ENCODE results near the gene PDS5A.
"Not testable (repeated sequence)": the region's sequence is repeated elsewhere in the genome, so short reads cannot be mapped to it uniquely, and the experiment has no call there.

Gene PDS5A

DNA sequence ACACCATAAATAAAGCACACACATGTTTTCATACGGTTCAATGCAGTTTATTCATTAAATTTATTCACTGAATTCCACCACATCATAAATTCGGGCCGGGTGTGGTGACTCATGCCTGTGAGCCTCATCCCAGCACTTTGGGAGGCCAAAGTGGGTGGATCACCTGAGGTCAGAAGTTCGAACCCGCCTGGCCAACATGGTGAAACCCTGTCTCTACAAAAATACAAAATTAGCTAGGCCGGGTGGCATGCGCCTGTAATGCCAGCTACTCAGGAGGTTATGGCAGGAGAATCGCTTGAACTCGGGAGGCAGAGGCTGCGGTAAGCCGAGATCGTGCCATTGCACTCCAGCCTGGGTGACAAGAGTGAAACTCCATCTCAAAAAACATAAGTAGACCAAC lies 131.6 kb downstream of the PDS5A start:
- no peak overlapping the region for H3K4me2 ChIP-seq (ENCODE audit: low read depth, low read length)
- H3K9me3 ChIP-seq (replicated peaks; ENCODE audit: insufficient read depth, low read length) = no peaks in the 10 kb centered on the region
- TF ChIP-seq EZH2phosphoT487 (IDR thresholded peaks at IDR 0.05; ENCODE audit: low read length) (no peak), EZH2 (optimal IDR thresholded peaks at IDR 0.05; ENCODE audit: low read depth, low read length) (no peak)
- H2AFZ ChIP-seq (ENCODE audit: low read length) = no peak overlapping the region
- no peaks in the 10 kb centered on the region for H4K20me1 ChIP-seq (ENCODE audit: insufficient read depth, low read length)
- H3K79me2 ChIP-seq (ENCODE audit: low read length) = no peaks in the 10 kb centered on the region
- H3K4me1 ChIP-seq (ENCODE audit: low read length) = no peaks in the 10 kb centered on the region
- no peak overlapping the region for H3K9ac ChIP-seq (ENCODE audit: low read length)
- H3K36me3 ChIP-seq (replicated peaks; ENCODE audit: insufficient read depth, low read length) = peaks cover 2% of the 10 kb centered on the region; the same call in 1 of the 2 replicates
- H3K9me2 ChIP-seq (replicated peaks; ENCODE audit: insufficient read depth, low read length) = no peaks in the 10 kb centered on the region
- no peaks in the 10 kb centered on the region for H3F3A ChIP-seq (ENCODE audit: insufficient read depth, low read length)
- no peak overlapping the region for H3K27ac ChIP-seq (ENCODE audit: low read length)
- DNase-seq = no peak
- no peaks in the 10 kb centered on the region for H3K27me3 ChIP-seq (replicated peaks; ENCODE audit: insufficient read depth, low read length)
- no peak overlapping the region for H3K4me3 ChIP-seq (ENCODE audit: low read length)

DNA sequence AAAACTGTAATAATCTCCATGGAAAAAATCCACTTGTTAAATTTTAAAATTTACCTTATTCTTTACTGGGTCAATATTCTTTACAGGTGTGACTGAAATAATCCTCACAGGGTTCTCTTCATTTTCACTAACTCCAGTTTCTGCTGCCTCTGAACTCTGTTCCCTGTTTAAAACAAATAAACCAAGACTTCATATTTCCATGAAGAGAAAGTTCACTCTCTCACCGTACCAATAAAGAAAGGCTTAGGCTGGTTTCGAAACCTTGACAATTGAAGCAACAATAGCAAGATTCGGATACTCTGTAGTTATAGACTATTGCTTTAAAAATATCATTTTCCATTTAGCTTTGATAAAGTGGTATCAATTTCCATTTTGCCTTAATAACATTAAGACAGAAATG lies 135.8 kb downstream of the PDS5A start:
- H3K9me3 ChIP-seq (replicated peaks; ENCODE audit: insufficient read depth, low read length) = no peaks in the 10 kb centered on the region
- H3K27ac ChIP-seq (ENCODE audit: low read length) = no peak overlapping the region
- no peaks in the 10 kb centered on the region for H3F3A ChIP-seq (ENCODE audit: insufficient read depth, low read length)
- H3K4me2 ChIP-seq (ENCODE audit: low read depth, low read length) = no peak overlapping the region
- H3K4me1 ChIP-seq (ENCODE audit: low read length) = no peaks in the 10 kb centered on the region
- no peaks in the 10 kb centered on the region for H3K9me2 ChIP-seq (replicated peaks; ENCODE audit: insufficient read depth, low read length)
- no peaks in the 10 kb centered on the region for H3K79me2 ChIP-seq (ENCODE audit: low read length)
- H3K4me3 ChIP-seq (ENCODE audit: low read length) = no peak overlapping the region
- H3K36me3 ChIP-seq (replicated peaks; ENCODE audit: insufficient read depth, low read length) = peaks cover 8% of the 10 kb centered on the region; the same call in 1 of the 2 replicates
- TF ChIP-seq EZH2phosphoT487 (IDR thresholded peaks at IDR 0.05; ENCODE audit: low read length) = no peak
- TF ChIP-seq, protein P1, sequence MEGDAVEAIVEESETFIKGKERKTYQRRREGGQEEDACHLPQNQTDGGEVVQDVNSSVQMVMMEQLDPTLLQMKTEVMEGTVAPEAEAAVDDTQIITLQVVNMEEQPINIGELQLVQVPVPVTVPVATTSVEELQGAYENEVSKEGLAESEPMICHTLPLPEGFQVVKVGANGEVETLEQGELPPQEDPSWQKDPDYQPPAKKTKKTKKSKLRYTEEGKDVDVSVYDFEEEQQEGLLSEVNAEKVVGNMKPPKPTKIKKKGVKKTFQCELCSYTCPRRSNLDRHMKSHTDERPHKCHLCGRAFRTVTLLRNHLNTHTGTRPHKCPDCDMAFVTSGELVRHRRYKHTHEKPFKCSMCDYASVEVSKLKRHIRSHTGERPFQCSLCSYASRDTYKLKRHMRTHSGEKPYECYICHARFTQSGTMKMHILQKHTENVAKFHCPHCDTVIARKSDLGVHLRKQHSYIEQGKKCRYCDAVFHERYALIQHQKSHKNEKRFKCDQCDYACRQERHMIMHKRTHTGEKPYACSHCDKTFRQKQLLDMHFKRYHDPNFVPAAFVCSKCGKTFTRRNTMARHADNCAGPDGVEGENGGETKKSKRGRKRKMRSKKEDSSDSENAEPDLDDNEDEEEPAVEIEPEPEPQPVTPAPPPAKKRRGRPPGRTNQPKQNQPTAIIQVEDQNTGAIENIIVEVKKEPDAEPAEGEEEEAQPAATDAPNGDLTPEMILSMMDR (IDR thresholded peaks at IDR 0.05; ENCODE audit: low read length) = no peak
- TF ChIP-seq EZH2 (optimal IDR thresholded peaks at IDR 0.05; ENCODE audit: low read depth, low read length) = no peak
- H4K20me1 ChIP-seq (ENCODE audit: insufficient read depth, low read length) = no peaks in the 10 kb centered on the region
- H3K27me3 ChIP-seq (replicated peaks; ENCODE audit: insufficient read depth, low read length) = no peaks in the 10 kb centered on the region
- H2AFZ ChIP-seq (ENCODE audit: low read length) = no peak overlapping the region
- no peak for DNase-seq
- H3K9ac ChIP-seq (ENCODE audit: low read length) = no peak overlapping the region

DNA sequence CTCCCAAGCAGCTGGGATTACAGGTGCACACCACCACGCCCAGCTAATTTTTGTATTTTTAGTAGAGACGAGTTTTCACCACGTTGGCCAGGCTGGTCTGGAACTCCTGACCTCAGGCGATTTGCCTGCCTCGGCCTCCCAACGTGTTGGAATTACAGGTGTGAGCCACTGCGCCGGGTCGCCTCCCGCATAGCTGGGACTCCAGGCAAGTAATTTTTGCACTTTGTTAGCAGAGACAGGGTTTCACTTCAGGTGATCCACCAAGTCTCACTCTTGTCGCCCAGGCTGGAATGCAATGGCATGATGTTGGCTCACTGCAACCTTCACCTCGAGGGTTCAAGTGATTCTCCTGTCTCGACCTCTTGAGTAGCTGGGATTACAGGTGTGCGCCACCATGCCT lies 137.2 kb downstream of the PDS5A start:
- not testable (repeated sequence) for H3K79me2 ChIP-seq (ENCODE audit: low read length); H3K4me2 ChIP-seq (ENCODE audit: low read depth, low read length); DNase-seq; H3K4me1 ChIP-seq (ENCODE audit: low read length); H3K9me3 ChIP-seq (replicated peaks; ENCODE audit: insufficient read depth, low read length); H2AFZ ChIP-seq (ENCODE audit: low read length); H3K36me3 ChIP-seq (replicated peaks; ENCODE audit: insufficient read depth, low read length); H3K27ac ChIP-seq (ENCODE audit: low read length); H4K20me1 ChIP-seq (ENCODE audit: insufficient read depth, low read length); H3K27me3 ChIP-seq (replicated peaks; ENCODE audit: insufficient read depth, low read length); H3K9me2 ChIP-seq (replicated peaks; ENCODE audit: insufficient read depth, low read length); H3K4me3 ChIP-seq (ENCODE audit: low read length); H3K9ac ChIP-seq (ENCODE audit: low read length); H3F3A ChIP-seq (ENCODE audit: insufficient read depth, low read length)

DNA sequence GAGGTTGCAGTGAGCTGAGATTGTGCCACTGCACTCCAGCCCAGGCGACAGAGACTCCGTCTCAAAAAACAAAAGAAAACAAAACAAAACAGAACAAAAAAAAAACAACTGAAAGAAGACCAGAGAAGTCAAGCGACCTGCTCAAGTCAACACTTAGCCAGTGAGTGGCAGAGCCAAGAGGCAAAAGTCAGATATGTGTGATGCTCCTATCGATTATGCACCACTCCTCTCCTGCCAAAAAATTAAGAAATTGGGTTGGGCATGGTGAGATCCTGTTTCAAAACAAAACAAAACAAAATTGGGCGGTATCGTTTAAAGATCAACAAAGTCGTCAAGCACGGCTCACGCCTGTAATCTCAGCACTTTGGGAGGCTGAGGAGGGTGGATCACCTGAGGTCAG lies 137.7 kb downstream of the PDS5A start:
- no peaks in the 10 kb centered on the region for H3K79me2 ChIP-seq (ENCODE audit: low read length)
- no peak overlapping the region for H2AFZ ChIP-seq (ENCODE audit: low read length)
- no peak overlapping the region for H3K4me3 ChIP-seq (ENCODE audit: low read length)
- peaks cover 8% of the 10 kb centered on the region; the same call in 1 of the 2 replicates for H3K36me3 ChIP-seq (replicated peaks; ENCODE audit: insufficient read depth, low read length)
- no peak overlapping the region for H3K9ac ChIP-seq (ENCODE audit: low read length)
- no peaks in the 10 kb centered on the region for H3K9me2 ChIP-seq (replicated peaks; ENCODE audit: insufficient read depth, low read length)
- H4K20me1 ChIP-seq (ENCODE audit: insufficient read depth, low read length) = no peaks in the 10 kb centered on the region
- no peaks in the 10 kb centered on the region for H3K4me1 ChIP-seq (ENCODE audit: low read length)
- H3F3A ChIP-seq (ENCODE audit: insufficient read depth, low read length) = no peaks in the 10 kb centered on the region
- H3K27me3 ChIP-seq (replicated peaks; ENCODE audit: insufficient read depth, low read length) = no peaks in the 10 kb centered on the region
- no peak overlapping the region for H3K27ac ChIP-seq (ENCODE audit: low read length)
- TF ChIP-seq EZH2 (optimal IDR thresholded peaks at IDR 0.05; ENCODE audit: low read depth, low read length) = no peak
- no peak for TF ChIP-seq EZH2phosphoT487 (IDR thresholded peaks at IDR 0.05; ENCODE audit: low read length)
- TF ChIP-seq, protein P1 (IDR thresholded peaks at IDR 0.05; ENCODE audit: low read length) = no peak
- H3K4me2 ChIP-seq (ENCODE audit: low read depth, low read length) = no peak overlapping the region
- DNase-seq = no peak
- no peaks in the 10 kb centered on the region for H3K9me3 ChIP-seq (replicated peaks; ENCODE audit: insufficient read depth, low read length)

DNA sequence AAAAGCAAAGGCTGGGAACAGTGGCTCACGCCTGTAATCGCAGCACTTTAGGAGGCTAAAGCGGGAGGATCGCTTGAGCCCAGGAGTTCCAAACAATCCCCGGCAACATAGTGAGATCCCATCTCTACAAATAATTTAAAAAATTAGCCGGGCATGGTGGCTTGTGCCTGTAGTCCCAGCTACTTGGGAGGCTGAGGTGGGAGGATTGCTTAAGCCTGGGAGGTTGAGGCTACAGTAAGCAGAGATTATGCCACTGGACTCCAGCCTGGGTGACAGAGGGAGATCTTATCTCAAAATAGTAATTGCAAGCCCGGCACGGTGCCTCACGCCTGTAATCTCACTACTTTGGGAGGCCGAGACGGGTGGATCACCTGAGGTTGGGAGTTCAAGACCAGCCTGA lies 139.3 kb downstream of the PDS5A start:
- not testable (repeated sequence) for H3K4me3 ChIP-seq (ENCODE audit: low read length); DNase-seq; H3K9me2 ChIP-seq (replicated peaks; ENCODE audit: insufficient read depth, low read length); H3K79me2 ChIP-seq (ENCODE audit: low read length); H3K4me2 ChIP-seq (ENCODE audit: low read depth, low read length); H3K4me1 ChIP-seq (ENCODE audit: low read length); H3K9ac ChIP-seq (ENCODE audit: low read length); H3K36me3 ChIP-seq (replicated peaks; ENCODE audit: insufficient read depth, low read length); H3K27ac ChIP-seq (ENCODE audit: low read length); H2AFZ ChIP-seq (ENCODE audit: low read length); H3K27me3 ChIP-seq (replicated peaks; ENCODE audit: insufficient read depth, low read length); H4K20me1 ChIP-seq (ENCODE audit: insufficient read depth, low read length); H3K9me3 ChIP-seq (replicated peaks; ENCODE audit: insufficient read depth, low read length); H3F3A ChIP-seq (ENCODE audit: insufficient read depth, low read length)

All from MM.1S (cell line).